Liver (tissue), 9 donors: ENCODE measurements around the gene APBA2. TPM values are rescaled to one million over a fixed set of nuclear protein-coding genes. Genes with fewer than 3 reads are reported as not detected.

ENCODE experiments used
- DNase-seq: peaks from one replicate; pipeline ENCODE4 v3.0.0-alpha.2; 2017; ENCODE audit warnings: low spot score
- H3K27ac ChIP-seq, 2 donors: one replicate each; pipeline ENCODE4 v1.7.0; 2013; ENCODE audit warnings: inconsistent platforms in 2 of 2, low read length in 2 of 2, control low read depth in 1 of 2, low read depth in 1 of 2, mild to moderate bottlenecking in 1 of 2
- H3K27me3 ChIP-seq, 4 donors: one replicate each; pipeline versions ENCODE4 v1.6.1 to v1.7.0; 2013; ENCODE audit warnings: low read length in 3 of 4, inconsistent platforms in 1 of 4, mild to moderate bottlenecking in 1 of 4, moderate library complexity in 1 of 4; ENCODE audit not compliant: control insufficient read depth in 4 of 4, insufficient read depth in 4 of 4
- H3K36me3 ChIP-seq, 4 donors: one replicate each; pipeline versions ENCODE4 v1.6.1 to v1.7.0; 2013; ENCODE audit warnings: low read length in 3 of 4, mild to moderate bottlenecking in 3 of 4, low read depth in 1 of 4, moderate library complexity in 1 of 4; ENCODE audit not compliant: control insufficient read depth in 4 of 4, insufficient read depth in 3 of 4
- H3K4me1 ChIP-seq, 4 donors: one replicate each; pipeline versions ENCODE4 v1.6.1 to v1.7.0; 2013; ENCODE audit warnings: low read length in 3 of 4, mild to moderate bottlenecking in 3 of 4, moderate library complexity in 1 of 4; ENCODE audit not compliant: control insufficient read depth in 4 of 4, insufficient read depth in 4 of 4
- H3K4me3 ChIP-seq, 3 donors: one replicate each; pipeline versions ENCODE4 v1.6.1 to v1.7.0; 2013; ENCODE audit warnings: low read length in 3 of 3, control low read depth in 1 of 3, low read depth in 1 of 3, mild to moderate bottlenecking in 1 of 3
- H3K9ac ChIP-seq, 2 donors: one replicate each; pipeline ENCODE4 v1.7.0; 2013; ENCODE audit warnings: low read length in 2 of 2, mild to moderate bottlenecking in 2 of 2, moderate library complexity in 2 of 2, control low read depth in 1 of 2, low read depth in 1 of 2
- H3K9me3 ChIP-seq, 4 donors: one replicate each; pipeline versions ENCODE4 v1.6.1 to v1.7.0; 2013; ENCODE audit warnings: low read length in 3 of 4; ENCODE audit not compliant: control insufficient read depth in 4 of 4
- EGR1 ChIP-seq, 2 donors: IDR thresholded peaks; 2 replicates each; pipeline ENCODE4 v1.6.1; 2016 to 2018; ENCODE audit warnings: antibody characterized with exemption in 2 of 2, low read depth in 2 of 2
- FOXA1 ChIP-seq: IDR thresholded peaks from 2 replicates; pipeline ENCODE4 v1.6.1; 2016; ENCODE audit warnings: antibody characterized with exemption
- FOXA2 ChIP-seq: IDR thresholded peaks from 2 replicates; pipeline ENCODE4 v1.6.1; 2016; ENCODE audit warnings: antibody characterized with exemption
- GABPA ChIP-seq, 2 donors: IDR thresholded peaks in 1 of 2; conservative IDR thresholded peaks in 1 of 2; 2 replicates each; pipeline ENCODE4 v1.6.1; 2016; ENCODE audit warnings: antibody characterized with exemption in 2 of 2, mild to moderate bottlenecking in 1 of 2, moderate library complexity in 1 of 2
- HNF4A ChIP-seq, 2 donors: conservative IDR thresholded peaks; 2 replicates each; pipeline ENCODE4 v1.6.1; 2016; ENCODE audit warnings: antibody characterized with exemption in 2 of 2, mild to moderate bottlenecking in 2 of 2
- HNF4G ChIP-seq: IDR thresholded peaks from 2 replicates; pipeline ENCODE4 v1.6.1; 2016; ENCODE audit warnings: antibody characterized with exemption
- JUND ChIP-seq, 2 donors: IDR thresholded peaks; 2 replicates each; pipeline ENCODE4 v1.6.1; 2016; ENCODE audit warnings: antibody characterized with exemption in 2 of 2
- NR2F2 ChIP-seq: IDR thresholded peaks from 2 replicates; pipeline ENCODE4 v1.6.1; 2016; ENCODE audit warnings: antibody characterized with exemption
- RAD21 ChIP-seq, 2 donors: IDR thresholded peaks; 2 replicates each; pipeline ENCODE4 v1.6.1; 2016; ENCODE audit warnings: antibody characterized with exemption in 2 of 2, mild to moderate bottlenecking in 2 of 2
- RXRA ChIP-seq, 2 donors: IDR thresholded peaks; 2 replicates each; pipeline ENCODE4 v1.6.1; 2017 to 2018; ENCODE audit warnings: antibody characterized with exemption in 2 of 2, mild to moderate bottlenecking in 1 of 2
- SP1 ChIP-seq: IDR thresholded peaks from 2 replicates; pipeline ENCODE4 v1.6.1; 2018; ENCODE audit warnings: antibody characterized with exemption, mild to moderate bottlenecking
- TAF1 ChIP-seq: conservative IDR thresholded peaks from 2 replicates; pipeline ENCODE4 v1.6.1; 2016; ENCODE audit warnings: antibody characterized with exemption, mild to moderate bottlenecking
- YY1 ChIP-seq: IDR thresholded peaks from 2 replicates; pipeline ENCODE4 v1.6.1; 2016; ENCODE audit warnings: antibody characterized with exemption, mild to moderate bottlenecking
- ZBTB33 ChIP-seq: IDR thresholded peaks from 2 replicates; pipeline ENCODE4 v1.6.1; 2016; ENCODE audit warnings: antibody characterized with exemption
- WGBS: extraction: QIAGEN DNeasy Blood & Tissue Kit; methylation state at CpG from one replicate; pipeline ENCODE4 v1.1.7; 2013; 5-methylcytosine and 5-hydroxymethylcytosine counted together
- polyA plus RNA-seq, 2 donors: library from polyadenylated mRNA; stranded (reverse) in 1 of 2; unstranded in 1 of 2; fragments of 200-250 nt in 1 of 2; fragments of >200 nt in 1 of 2; fragmentation: Nextera tagmentation in 1 of 2; extraction: Ambion mirVana in 1 of 2; gene quantifications; one replicate each; pipeline versions ENCODE4 v1.2.1 to v1.2.3, GENCODE V29; 2013 to 2015
- total RNA-seq, 2 donors: library from RNA; depleted of rRNA; stranded (reverse); fragments of >200 nt; gene quantifications; one replicate each; pipeline ENCODE4 v1.2.3, GENCODE V29; 2014
- TF ChIP-seq, protein P1 (sequence below): IDR thresholded peaks from 2 replicates; pipeline ENCODE4 v1.6.1; 2016; ENCODE audit warnings: antibody characterized with exemption
- TF ChIP-seq, protein P2 (sequence below): IDR thresholded peaks from 2 replicates; pipeline ENCODE4 v1.6.1; 2016; ENCODE audit warnings: antibody characterized with exemption, mild to moderate bottlenecking
- TF ChIP-seq, protein P3 (sequence below): IDR thresholded peaks from 2 replicates; pipeline ENCODE4 v1.6.1; 2016; ENCODE audit warnings: antibody characterized with exemption
- donor health status: healthy.
- donor health status: healthy.
- donor health status: healthy.
- donor health status: healthy.
- donor health status: healthy.

The APBA2 gene
- total and polyA plus RNA-seq, 4 donors: 0.38 to 2.9 (median 1.7) TPM

DNA sequence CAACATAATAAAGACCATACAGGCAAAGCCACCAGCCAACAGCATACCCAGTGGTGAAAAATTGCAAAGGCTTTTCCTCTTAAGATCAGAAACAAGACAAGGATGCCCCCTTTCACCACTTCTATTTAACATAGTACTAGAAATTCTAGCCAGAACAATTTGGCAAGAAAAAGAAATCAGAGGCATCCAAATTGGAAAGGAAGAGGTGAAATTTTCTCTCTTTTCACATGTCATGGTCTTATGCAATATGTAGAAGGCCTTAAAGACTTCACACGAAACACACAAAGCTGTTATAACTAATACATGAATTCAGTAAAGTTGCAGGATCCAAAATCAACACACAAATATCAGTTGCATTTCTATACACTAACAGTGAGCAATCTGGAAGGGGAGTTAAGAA lies 120.2 kb downstream of the APBA2 start:
- Histone ChIP-seq H3K9ac (no peak overlapping the region), H3K36me3 (no peaks in the 10 kb centered on the region), H3K4me1 (no peaks in the 10 kb centered on the region), H3K27me3 (no peaks in the 10 kb centered on the region), H3K4me3 (no peak overlapping the region), H3K9me3 (no peaks in the 10 kb centered on the region), H3K27ac (no peak overlapping the region)
- no peak for DNase-seq
- 93% methylated on average over 1 of the region's 1 CpG for WGBS
- TF ChIP-seq, protein P1, sequence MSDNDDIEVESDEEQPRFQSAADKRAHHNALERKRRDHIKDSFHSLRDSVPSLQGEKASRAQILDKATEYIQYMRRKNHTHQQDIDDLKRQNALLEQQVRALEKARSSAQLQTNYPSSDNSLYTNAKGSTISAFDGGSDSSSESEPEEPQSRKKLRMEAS: no peak
- TF ChIP-seq TAF1: no peak
- TF ChIP-seq, protein P2, sequence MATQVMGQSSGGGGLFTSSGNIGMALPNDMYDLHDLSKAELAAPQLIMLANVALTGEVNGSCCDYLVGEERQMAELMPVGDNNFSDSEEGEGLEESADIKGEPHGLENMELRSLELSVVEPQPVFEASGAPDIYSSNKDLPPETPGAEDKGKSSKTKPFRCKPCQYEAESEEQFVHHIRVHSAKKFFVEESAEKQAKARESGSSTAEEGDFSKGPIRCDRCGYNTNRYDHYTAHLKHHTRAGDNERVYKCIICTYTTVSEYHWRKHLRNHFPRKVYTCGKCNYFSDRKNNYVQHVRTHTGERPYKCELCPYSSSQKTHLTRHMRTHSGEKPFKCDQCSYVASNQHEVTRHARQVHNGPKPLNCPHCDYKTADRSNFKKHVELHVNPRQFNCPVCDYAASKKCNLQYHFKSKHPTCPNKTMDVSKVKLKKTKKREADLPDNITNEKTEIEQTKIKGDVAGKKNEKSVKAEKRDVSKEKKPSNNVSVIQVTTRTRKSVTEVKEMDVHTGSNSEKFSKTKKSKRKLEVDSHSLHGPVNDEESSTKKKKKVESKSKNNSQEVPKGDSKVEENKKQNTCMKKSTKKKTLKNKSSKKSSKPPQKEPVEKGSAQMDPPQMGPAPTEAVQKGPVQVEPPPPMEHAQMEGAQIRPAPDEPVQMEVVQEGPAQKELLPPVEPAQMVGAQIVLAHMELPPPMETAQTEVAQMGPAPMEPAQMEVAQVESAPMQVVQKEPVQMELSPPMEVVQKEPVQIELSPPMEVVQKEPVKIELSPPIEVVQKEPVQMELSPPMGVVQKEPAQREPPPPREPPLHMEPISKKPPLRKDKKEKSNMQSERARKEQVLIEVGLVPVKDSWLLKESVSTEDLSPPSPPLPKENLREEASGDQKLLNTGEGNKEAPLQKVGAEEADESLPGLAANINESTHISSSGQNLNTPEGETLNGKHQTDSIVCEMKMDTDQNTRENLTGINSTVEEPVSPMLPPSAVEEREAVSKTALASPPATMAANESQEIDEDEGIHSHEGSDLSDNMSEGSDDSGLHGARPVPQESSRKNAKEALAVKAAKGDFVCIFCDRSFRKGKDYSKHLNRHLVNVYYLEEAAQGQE: no peak
- no peak for TF ChIP-seq GABPA (IDR thresholded peaks at IDR 0.05 in 1 of 2, conservative IDR thresholded peaks at IDR 0.05 in 1 of 2)
- TF ChIP-seq RXRA (IDR thresholded peaks at IDR 0.05): no peak
- TF ChIP-seq YY1: no peak
- TF ChIP-seq HNF4A (conservative IDR thresholded peaks at IDR 0.05): no peak
- no peak for TF ChIP-seq JUND (IDR thresholded peaks at IDR 0.05)
- no peak for TF ChIP-seq NR2F2
- TF ChIP-seq, protein P3, sequence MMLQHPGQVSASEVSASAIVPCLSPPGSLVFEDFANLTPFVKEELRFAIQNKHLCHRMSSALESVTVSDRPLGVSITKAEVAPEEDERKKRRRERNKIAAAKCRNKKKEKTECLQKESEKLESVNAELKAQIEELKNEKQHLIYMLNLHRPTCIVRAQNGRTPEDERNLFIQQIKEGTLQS: no peak
- no peak for TF ChIP-seq EGR1 (IDR thresholded peaks at IDR 0.05; ENCODE audit: low read depth in 2 of 2)
- no peak for TF ChIP-seq FOXA2
- no peak for TF ChIP-seq ZBTB33
- TF ChIP-seq SP1: no peak
- TF ChIP-seq FOXA1: no peak

DNA sequence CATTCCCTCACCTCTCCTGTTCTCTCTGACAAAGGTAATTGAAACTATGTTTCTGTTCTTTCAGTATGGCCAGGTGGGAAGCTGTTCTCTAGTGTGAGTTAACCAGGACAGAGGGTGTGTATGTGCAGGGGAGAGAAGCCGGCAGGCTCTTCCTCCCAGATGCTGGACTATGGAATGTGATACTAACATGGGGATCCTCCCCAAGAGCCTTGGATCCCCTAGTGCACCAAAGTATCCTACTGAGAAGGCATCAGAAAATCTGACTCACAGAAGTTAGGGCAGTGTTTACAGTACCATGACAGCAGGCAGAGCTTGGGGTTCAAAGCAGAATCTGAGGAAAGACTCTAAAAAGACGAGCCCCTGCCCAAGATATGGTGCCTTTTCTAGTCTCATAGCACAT lies 123.1 kb downstream of the APBA2 start:
- no peak overlapping the region for H3K4me3 ChIP-seq
- DNase-seq: no peak
- H3K9me3 ChIP-seq: no peaks in the 10 kb centered on the region
- H3K9ac ChIP-seq: no peak overlapping the region
- no peaks in the 10 kb centered on the region for H3K4me1 ChIP-seq
- H3K36me3 ChIP-seq: no peaks in the 10 kb centered on the region
- 71% methylated on average over 2 of the region's 2 CpGs for WGBS
- H3K27ac ChIP-seq: no peak overlapping the region
- no peaks in the 10 kb centered on the region for H3K27me3 ChIP-seq
- TF ChIP-seq EGR1 (IDR thresholded peaks at IDR 0.05; ENCODE audit: low read depth in 2 of 2): no peak
- TF ChIP-seq, protein P1: no peak
- TF ChIP-seq YY1: no peak
- TF ChIP-seq, protein P2: no peak
- no peak for TF ChIP-seq SP1
- TF ChIP-seq HNF4G: no peak
- TF ChIP-seq GABPA (IDR thresholded peaks at IDR 0.05 in 1 of 2, conservative IDR thresholded peaks at IDR 0.05 in 1 of 2): no peak
- TF ChIP-seq, protein P3: no peak
- TF ChIP-seq RXRA (IDR thresholded peaks at IDR 0.05): no peak
- no peak for TF ChIP-seq ZBTB33
- no peak for TF ChIP-seq RAD21 (IDR thresholded peaks at IDR 0.05)
- no peak for TF ChIP-seq FOXA1
- no peak for TF ChIP-seq JUND (IDR thresholded peaks at IDR 0.05)
- TF ChIP-seq HNF4A (conservative IDR thresholded peaks at IDR 0.05): no peak
